SHP77 (cell line): Measurements from ENCODE around the gene ANKRD62.

Source experiments
- DNase-seq, 2 experiments: peaks; one replicate each; lab custom pipeline; 2025; lab: John Stamatoyannopoulos, UW

The ANKRD62 gene

DNA sequence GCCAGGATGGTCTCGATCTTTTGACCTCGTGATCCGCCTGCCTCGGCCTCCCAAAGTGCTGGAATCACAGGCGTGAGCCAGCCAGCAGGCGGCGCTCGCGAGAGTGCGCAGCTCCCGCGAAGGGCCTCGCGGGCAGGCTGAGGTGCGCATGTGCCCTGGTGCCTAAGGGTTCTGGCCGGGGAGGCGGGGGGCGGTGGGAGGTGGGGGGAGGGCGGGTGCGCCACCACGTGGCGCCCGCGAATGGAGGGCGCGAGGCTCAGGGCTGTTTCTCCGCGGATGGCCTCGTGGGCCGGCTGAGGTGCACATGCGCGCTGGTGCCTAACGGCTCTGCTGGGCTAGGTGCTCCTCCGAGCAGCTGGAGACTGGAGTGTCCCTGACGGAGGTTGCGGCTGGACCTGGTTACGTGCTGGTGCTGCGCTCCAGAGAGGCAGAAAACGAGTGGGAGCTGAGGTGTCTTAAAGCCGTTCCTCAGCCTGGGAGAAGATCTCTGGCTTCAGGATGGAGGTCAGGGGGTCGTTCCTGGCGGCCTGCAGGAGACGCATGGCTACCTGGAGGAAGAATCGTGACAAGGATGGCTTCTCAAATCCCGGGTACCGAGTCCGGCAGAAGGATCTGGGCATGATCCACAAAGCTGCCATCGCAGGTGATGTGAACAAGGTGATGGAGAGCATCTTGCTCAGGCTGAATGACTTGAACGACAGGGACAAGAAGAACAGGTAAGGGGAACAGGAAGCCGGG, at the start of gene ANKRD62:
TSS of gene ANKRD62 (plus strand) at position 324 of the 738 bp plus-strand sequence. CDS start at position 499, 175 bp downstream.
- no peak for DNase-seq

DNA sequence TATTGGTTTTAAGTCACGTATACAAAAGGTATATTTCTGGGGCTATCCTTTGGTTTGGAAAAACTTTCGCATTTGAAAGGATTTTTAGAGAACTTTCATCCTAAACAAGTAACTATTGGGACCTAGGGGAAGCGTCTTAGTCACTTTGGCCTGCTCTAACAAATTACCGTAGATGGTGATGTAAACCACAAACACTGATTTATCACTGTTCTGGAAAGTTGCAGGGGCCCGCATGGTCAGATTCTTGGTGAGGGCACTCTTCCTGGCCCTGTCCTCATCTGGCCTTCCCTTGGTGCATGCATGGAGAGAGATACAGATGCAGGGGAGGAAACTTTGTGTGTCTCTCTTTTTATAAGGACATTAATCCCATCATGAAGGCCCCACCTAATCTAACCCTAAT, 49.1 kb upstream of the ANKRD62 start:
- no peak for DNase-seq

DNA sequence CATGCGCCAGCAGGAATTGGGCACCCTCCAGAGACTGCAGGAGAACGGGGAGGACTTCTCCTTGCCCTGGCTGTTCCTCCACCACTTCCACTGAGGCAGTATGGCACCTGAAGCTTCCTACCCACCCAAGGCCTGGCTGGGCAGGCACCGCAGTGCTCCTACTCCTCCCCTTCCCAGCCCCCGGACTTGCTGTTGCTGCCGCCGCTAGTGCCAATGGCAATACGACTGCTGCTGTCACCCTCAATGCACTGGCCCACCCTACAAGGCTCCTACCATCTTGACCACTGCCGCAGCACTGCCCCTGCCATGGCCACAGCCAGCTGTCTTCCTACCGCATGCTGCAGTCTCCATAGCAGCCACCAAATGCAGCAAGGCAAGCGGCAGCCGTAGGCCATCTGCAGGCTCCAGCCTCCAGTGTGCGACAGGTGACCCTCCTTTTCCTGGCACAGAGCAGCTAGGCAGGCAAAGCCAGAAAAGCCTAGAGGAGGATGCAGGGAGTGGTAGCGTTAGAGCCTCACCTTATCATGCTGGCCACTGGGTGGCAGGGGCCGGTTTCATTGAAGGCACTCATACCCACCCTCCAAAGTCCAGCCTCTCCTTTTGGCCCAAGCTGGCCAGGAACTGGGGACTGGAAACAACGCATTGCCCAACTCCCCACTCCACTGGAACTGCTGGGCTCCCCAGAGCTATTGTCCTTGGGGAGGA, 47.4 kb upstream of the ANKRD62 start:
- DNase-seq = no peak

DNA sequence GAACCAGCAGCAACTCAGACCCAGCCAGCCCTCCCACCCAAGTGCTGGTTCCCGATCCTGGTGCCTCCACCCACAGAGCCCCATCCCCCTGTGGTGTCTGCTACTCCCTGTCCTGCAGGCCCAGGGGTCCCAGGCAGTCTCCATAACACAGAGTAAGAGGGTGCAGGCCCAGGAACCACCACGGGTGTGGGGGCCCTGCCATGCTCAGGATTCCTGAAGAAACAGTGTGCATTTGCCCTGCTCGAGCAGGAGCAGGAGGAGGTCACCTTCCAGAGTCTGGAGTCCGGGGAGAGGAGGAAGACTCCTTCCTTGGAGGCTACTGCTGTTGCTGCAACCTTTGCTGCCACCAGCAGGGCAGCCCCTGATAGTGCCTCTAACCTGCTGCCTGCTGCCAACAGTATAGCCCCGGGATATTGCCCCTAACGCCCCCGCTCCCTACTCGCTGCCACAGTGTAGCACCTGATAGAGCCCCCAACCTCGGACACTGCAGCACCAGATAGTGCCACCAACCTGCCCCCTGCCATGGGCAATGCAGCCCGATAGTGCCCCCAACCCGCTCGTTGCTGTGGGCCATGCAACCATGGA, 46.8 kb upstream of the ANKRD62 start:
- DNase-seq = no peak

DNA sequence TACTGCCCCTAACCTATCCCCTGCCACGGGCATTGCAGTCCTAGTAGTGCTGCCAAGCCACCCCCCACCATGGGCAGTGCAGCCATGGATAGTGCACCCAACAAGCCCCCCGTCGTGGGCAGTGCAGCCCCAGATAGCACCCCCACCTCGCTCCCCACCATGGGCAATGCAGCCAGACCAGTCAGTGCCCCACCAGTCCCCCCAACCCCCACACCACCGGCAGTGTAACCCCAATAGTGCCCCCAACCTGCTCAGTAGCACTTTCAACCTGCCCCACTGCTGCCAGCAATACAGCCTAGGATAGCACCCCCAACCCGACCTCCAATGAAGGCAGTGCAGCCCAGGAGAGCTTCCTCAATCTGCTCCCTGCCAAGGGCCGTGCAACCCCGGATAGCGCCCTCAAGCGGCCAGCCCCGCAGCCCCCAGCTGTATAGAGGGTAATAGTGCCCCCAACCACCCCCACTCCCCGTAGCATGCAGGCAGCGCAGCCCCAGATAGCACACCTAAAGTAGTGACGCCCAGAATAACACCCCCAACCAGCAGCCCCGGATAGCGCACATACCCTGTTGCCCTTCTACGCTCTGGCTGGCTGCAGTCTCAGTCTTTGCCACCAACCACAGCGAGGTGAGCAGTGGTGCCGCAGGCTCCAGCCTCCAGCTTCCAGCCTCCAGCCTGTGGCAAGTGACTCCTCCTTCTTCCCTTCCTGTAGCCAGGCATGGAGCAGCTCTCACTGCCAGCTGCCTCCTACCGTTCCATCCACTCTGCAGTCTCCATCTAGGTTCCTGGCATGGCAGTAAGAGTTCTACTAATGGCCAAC, 45.4 kb upstream of the ANKRD62 start:
- no peak for DNase-seq

DNA sequence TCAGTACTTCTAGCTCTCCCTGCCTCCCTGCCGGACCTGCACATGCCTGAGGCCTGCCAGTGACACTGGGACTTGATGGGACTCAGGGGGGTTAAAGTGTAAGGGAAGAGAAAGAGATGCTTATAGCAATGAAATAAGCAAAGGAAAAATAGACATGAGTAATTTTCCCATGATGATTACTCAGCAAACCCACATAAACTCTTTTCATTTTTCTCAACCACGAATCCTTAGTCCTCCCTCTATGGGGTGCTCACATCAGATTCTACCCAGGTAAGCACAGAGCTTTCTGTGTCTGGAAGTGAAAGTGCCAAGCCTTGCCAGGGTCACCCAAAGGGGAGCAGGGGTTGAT, 44.8 kb upstream of the ANKRD62 start:
- no peak for DNase-seq

DNA sequence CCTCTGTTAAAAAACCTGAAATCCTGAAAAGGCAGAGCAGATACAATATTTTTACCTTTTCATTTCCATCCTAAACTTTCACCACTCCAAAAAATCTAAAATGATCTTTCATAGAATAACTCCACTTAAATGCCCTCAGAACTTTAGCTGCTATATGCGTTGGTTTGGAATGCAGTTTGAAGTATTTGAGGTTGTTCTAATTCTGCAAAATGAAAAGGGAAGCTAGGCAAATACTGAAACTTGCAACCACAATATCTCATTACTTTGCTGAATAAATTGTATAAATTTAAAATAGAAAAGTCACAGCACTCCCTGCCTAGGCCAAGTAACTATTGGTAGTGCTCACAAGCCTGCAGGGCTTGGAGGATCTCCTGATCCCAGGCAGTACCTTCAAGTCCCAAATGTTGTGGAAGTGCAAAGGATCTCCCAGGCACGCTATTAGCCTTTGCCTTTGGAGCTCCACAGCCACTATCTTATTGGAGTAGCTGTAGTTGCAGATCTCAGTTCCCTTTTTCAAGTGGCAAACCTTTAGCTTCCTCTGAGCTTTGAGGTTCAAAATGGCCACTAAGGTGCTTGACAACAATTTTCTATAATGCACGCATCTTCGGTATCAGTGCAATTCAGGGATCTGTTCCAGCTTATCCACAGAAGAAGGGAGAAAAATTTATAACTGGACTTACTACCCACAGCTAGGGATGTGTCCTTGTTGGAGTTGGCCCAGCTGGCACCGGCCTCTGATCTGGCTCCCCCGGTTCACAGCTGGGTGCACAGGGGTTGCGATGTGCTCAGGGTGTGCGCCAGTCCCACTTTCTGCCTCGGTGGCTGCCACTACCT, 43.4 kb upstream of the ANKRD62 start:
- DNase-seq = no peak

DNA sequence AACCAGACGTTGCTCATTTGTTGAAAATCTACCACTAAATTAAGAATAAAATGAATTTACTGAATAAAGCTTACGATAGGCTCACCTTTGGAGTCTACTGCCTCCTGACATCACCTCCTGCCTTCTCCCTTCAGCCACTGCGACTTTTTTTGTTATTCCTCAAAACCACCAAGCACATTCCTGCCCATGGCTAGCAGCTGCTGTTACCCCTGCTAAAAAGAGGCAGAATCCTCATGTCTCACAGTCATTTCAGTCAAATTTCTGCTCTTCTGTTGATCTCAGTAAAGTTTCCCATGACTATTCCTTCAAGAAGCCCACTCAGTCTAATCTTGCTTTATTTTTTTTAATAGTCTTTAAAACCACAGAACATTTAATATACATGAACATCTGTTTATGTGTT, 40.8 kb upstream of the ANKRD62 start:
- DNase-seq = no peak

DNA sequence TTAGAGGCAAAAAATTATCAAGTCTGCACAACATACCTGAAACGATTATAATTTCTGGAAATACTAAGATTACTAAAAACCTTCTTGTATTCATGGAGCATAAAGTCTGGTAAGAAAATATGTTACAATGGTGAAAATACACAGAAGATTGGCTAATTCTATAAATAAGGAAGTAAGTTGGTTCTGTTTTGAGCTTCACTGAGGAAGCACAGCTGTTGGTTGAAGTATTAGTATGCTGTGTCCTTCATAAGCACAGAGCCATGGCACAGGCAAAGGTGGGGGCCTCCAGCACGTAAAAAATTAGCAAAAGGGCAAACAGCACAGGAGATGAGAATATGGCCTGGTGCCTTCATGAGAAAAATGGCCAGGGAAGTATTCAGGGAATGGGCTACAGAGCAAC, 40.4 kb upstream of the ANKRD62 start:
- no peak for DNase-seq

DNA sequence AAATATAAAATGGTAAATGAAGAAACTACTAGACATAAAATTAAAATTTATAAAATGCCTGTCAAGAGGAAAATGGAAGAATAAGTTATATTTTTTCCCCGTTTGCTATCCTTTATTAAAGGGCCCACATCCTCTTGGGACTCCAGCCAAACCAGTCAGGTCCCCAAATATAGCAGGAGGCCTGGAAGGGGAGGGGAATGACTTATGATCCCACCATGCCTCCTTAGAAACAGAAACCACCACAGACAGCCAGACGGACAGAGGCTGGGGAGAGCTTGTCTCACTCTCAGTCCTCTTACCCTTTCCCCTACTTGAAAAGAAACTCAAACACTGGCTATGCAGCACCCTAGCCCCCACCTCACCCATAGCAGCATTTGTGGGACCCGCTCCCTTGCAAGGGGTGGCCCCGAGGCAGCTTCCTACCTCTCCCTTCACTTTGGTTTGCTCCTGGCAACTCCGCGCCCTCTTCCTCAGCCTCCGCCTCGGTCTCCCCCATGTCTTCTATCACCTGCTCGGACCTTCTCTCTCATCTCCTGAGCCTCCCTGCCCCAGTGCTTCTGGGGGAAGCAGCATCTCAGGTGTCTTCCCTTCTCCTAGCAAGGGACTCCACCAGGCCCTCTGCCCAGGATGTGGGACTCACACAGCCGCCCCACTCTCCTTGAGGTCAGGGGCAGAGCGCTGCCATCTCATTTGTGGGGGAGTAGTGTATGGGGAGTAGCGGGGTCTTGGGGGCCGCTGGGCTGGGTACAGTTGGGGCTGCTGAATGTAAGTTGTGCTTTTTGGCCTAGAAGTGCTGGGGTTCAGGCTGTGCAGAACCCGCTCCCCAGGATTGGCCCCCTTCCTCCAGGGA, 37.4 kb upstream of the ANKRD62 start:
- DNase-seq = no peak

DNA sequence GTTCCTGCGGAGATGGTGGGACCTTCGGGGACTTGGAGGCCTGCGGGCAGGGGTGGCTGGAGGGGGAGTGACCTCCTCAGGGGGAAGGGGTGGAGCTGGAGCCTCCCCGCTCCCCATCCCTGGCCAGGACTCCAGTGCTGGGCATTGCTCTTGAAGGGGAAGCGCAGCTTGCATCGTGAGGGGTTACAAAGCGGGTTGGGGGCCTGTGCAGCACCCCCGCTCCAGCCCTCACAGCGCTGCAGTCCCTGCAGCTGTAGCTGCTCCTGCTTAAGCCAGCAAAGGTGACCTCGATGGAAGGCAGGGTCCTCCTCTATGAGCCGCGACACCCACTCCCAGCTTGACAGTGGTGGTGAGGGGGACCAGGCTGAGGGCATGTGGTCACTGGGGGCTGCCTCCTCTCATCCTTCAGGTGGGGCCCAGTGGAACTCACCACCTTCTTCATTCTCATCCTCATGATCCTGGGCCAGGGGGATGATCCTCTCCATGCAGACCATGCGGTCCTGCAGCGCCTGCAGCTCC, 36.7 kb upstream of the ANKRD62 start:
- no peak for DNase-seq

DNA sequence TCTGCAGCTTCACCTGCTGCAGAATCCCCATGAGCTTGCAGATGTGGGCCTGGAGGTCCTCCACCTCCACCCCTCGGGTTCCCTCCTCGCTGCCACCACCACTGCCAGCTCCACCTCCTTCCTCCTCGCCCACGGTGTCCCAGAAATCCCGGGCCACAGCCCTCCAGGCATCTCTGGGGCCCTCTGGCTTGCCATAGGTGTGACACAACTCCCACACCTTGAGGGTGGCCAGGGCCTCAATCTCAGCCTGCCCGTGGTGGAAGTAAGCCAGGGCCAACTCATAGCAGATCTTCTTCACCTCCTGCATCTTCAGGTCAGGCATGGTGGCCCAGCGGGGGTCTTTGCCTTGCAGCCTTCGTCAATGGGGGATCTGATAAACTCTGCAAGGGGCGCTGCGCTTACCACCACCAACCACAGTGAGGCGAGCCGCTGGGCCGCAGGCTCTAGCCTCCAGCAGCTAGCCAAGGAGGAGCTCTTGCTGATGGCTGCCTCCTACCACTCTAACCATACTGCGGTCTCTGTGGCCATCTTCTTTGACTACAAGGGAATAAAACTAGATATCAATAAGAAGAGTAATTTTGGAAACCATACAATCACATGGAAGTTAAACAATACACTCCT, 36.1 kb upstream of the ANKRD62 start:
- no peak for DNase-seq

DNA sequence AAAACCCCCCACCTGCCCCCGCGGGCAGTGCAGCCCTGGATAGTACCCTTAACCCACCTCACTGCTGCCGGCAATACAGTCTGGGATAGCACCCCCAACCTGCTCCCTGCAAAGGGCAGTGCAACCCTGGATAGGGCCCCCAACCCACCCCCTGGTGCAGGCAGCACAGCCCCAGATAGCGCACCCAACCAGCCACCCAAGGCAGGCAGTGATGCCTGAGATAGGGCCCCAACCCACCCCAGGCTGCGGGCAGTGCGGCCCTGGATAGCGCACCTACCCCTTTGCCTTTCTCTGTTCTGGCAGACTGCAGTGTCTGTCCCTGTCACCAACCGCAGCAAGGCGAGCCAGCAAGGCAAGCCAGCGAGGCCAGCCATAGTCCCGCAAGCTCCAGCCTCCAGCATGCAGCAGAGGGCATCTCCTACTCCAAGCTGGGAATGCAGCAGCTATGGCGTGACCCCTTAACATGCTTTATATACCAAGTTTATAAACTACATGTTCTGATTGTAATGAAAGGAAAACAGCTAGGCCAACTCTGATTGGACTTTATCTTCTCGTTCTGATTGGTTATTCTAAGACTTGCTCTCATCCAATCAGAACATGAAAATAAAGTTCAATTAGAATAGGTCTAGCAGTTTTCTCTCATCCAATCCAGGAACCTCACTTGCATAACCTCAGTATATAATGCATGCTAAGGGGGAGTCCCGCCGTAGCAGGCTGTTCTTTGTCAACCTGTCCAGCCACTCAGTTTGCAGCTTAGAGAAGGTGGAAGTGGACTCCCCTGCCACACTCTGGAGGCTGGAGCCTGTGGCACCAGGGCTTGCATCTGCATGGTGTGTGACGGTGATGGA, 34.1 kb upstream of the ANKRD62 start:
- DNase-seq = no peak

DNA sequence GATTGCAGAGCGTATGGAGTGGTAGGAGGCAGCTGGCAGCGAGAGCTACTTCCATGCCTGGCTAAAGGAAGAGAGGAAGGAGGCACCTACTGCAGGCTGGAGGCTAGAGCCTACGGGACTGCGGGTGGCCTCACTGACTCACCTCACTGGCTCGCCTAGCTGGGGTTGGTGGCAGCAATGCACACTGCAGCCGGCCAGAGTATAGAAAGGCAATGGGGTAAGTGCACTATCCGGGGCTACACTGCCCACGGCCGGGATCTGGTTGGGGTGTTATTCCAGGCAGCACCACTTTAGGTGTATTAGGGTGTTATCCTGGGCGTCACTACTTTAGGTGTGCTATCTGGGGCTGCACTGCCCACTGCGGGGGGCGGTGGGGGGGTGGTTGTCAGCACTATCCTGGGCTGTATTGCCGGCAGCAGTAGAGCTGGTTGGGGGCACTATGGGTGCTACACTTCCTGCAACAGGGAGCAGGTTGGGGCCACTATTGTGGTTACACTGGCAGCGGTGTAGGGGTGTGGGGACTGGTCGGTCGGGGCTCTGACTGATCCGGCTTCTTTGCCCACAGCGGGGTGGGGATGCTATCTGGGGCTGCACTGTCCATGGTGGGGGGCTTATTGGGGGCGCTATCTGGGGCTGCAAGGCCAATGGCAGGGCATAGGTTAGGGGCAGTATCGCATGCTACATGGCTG, 33.3 kb upstream of the ANKRD62 start:
- no peak for DNase-seq

DNA sequence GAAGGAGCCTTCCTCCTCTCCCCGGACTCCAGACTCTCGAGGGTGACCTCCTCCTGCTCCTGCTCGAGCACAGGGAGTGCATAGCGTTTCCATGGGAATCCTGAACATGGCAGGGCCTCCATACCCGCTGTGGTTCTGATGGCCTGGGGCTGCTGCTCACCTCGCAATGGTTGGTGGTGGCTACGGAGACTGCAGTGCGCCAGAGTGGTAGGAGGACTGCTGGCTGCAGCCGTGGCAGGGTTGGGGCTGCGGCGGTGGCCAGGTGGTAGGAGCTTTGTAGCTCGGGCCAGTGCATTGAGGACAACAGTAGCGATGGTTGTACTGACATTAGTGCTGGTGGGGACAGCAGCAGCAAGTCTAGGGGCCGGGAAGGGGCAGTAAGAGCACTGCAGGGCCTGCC, 32.0 kb upstream of the ANKRD62 start:
- no peak for DNase-seq

DNA sequence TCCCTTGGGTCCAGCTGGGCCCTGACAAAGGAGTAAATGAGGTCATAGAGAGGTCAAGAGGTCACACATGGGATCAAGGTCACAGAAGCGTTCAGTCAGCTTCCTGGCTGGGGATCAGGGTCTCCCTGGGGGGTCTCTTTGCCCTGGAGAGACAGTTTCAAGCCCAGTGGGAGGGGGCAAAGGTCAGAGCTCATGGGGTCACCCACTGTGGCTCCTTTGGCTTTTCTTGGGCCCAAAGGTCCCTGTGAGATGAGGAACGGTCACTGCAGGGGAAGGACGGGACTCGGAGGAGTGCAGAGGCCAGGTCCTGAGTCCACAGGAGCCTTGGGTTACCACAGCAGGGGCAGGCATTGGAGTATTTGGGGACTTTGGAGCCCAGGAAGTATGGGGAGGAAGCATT, 30.7 kb upstream of the ANKRD62 start:
- no peak for DNase-seq

DNA sequence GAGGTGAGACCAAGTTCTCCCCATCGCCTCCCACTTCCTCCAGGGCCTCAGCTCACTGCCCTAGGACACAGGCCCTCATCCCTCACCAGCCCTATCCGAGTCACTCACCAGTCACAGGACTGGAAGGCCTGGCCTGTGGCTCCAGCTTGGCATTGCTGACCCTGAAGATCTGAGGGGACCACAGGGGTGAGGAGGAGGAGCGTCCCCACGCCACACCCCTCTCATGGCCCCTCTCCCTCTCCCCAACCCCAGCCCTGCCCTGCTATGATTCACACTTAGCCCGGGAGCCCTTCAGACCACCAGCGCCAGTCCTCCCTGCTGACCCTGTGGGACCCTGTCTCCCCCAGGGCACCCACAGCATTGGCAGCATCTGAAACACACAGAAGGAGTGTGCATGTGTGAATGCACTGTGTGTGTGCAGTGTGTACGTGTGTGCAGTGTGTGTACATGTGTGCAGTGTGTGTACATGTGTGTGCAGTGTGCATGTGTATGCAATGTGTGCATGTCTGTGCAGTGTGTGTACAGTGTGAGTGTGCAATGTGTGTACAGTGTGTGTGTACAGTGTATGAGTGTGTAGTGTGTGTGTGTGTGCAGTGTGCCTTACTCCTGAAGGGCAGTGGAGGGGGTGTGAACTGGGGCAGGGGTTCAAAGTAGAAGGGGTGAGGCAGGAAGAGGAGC, 29.4 kb upstream of the ANKRD62 start:
- DNase-seq = no peak

DNA sequence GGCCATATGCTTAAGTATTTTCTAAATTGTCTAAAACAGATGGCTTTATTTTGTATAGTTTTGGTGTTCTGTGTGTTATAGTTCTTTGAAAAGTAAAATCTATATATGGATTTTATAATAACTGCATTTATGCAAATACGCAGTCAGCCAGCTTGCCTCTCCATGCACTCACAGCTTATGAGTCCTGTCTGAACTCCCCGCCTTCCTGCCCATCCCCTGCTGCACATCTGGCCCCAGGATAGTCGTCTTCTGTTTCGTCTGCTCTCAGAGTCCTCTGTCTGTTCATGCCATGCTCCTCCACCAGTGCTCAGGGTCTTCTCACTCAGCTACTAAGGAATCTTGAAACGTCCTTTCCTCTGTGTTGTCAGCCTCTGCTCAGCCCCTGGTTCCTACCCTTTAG, 28.2 kb upstream of the ANKRD62 start:
- no peak for DNase-seq
